GM21447 (cell line): ENCODE results near the gene CYP3A4.
"Not testable (repeated sequence)": the region's sequence is repeated elsewhere in the genome, so short reads cannot be mapped to it uniquely, and the experiment has no call there.

Experiments
- ATAC-seq: cut with Tn5 transposase; IDR thresholded peaks from one replicate; pipeline ENCODE4 v1.9.1; 2021; ENCODE audit not compliant: unreplicated experiment

Gene CYP3A4

DNA sequence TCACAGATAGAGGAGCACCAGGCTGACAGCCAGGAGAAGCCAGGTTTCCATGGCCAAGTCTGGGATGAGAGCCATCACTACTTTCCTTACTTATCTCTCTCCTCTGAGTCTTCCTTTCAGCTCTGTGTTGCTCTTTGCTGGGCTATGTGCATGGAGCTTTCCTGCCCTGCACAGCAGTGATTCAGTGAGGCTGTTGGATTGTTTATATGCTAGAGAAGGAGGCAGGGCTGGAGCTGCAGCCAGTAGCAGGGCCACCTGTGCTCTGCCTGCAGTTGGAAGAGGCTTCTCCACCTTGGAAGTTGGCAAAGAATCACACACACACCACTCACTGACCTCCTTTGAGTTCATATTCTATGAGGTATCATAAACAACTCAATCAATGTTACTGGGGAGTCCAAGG lies at the start of gene CYP3A4:
Gene CYP3A4 (minus strand): TSS at position 178 of the 400 bp plus-strand sequence. CDS start 103 bp downstream, at position 75.
- ATAC-seq = no peak

- no peak for ATAC-seq
Measured at GRCh38 chr7:99833289-99833877, 49.4 kb upstream of the CYP3A4 start.

DNA sequence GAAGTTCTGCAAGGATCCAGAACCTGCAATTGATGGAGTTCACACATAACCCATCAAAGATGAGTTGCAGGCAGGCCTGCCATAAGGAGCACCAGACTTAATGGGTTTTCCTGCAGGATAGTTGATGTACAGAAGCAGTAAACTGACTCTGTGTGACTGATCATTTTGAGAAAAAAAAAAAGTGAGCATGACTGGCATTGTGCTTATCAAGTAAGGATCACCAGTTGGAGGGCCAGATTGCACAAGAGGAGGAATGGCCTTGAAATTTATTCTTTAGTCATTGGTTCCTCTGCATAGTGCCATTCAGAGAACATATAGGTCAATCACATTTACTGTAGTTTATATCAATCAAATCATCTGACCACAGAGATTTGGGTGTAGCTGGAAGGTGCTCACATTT lies 47.6 kb upstream of the CYP3A4 start:
- no peak for ATAC-seq

- ATAC-seq = no peak
Measured at GRCh38 chr7:99829524-99830160, 45.7 kb upstream of the CYP3A4 start.

GRCh38 chr7:99828811-99829210 lies 44.8 kb upstream of the CYP3A4 start:
- ATAC-seq = no peak

DNA sequence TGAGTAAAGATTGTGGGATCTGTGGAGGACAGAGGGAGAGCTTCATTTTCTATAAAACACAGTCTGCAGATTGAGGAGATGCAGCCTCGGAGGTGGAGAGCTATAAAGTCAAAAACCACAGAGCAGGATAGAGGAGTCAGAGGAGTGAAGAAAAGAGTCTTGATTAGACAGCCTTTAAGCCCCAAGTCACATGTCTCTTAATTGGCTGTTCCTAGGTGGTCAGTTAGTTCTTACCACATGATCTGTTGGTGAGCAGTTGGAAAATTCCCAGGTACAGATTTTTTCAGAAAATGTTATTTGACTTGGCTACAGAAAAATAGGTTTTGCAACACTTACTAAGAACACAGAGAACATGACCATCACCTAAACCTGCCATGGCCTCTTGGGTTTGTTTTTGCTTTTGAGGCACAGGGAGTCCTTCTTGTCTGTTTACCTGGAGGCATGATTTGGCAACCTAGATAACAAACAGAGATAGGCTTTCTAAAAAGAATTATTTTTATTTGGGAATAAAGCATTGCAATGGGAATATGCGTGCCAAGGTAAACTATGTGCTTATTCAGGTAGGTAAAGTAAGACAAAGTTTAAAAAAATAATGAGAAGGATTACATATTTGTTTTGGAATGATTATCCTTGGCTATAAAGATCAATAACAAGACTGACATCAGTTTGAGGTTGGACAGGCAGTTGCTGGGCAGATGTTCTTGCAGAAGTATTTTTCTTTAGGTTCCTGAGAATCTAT lies 43.2 kb upstream of the CYP3A4 start:
- ATAC-seq = no peak

GRCh38 chr7:99825873-99826272 lies 41.9 kb upstream of the CYP3A4 start:
- ATAC-seq = no peak

GRCh38 chr7:99825452-99825851 lies 41.5 kb upstream of the CYP3A4 start:
- ATAC-seq = no peak

DNA sequence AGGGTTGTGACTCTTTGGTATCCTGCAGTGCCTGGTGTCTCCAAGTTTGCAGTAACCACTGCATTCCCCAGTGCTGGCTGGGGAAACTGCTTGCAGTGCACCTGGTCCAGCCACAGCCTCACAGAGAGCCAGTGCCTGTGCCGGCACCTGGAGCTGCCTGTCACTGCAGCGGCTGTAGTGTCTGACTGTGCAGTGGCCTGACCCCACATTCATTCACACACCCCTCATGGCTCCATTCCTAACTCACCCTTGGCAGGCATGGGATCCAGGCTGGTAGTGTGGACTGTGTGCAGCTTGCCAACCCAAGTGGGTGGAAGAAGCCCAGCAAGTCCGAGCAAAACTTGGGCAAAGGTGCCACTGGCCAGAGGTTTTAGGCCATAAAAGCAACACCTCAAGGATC lies 40.1 kb upstream of the CYP3A4 start:
- ATAC-seq = no peak

- ATAC-seq = no peak
Measured at GRCh38 chr7:99822731-99823718, 39.0 kb upstream of the CYP3A4 start.

GRCh38 chr7:99820408-99821027 lies 36.5 kb upstream of the CYP3A4 start:
- ATAC-seq = no peak

DNA sequence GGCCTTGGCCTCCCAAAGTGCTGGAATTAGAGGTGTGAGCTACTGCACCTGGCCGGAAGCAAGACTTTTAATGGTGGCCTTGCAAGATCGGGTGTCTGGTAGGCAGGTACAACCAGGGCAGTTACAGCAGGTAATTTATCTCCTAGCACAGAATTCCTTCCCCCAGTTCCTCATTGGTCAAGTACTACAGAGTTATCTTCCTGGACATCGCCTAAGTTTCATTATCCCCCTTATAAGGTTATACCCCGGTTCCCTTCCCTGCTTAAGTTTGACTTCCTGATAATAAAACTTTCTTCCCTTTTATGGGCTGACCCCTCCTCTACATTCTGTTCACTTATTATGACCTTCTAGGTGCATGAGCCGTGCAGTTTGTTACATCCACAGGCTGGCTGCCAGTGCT lies 24.8 kb upstream of the CYP3A4 start:
- ATAC-seq = no peak

GRCh38 chr7:99806839-99807478 lies 23.0 kb upstream of the CYP3A4 start:
- no peak for ATAC-seq

GRCh38 chr7:99805641-99806040 lies 21.7 kb upstream of the CYP3A4 start:
- no peak for ATAC-seq

- not testable (repeated sequence) for ATAC-seq
Measured at GRCh38 chr7:99803118-99803517, 19.1 kb upstream of the CYP3A4 start.

DNA sequence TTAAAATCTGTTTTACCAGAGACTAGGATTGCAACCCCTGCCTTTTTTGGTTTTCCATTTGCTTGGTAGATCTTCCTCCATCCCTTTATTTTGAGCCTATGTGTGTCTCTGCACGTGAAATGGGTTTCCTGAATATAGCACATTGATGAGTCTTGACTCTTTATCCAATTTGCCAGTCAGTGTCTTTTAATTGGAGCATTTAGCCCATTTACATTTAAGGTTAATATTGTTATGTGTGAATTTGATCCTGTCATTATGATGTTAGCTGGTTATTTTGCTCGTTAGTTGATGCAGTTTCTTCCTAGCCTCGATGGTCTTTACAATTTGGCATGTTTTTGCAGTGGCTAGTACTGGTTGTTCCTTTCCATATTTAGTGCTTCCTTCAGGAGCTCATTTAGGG lies 17.4 kb upstream of the CYP3A4 start:
- ATAC-seq = not testable (repeated sequence)

- ATAC-seq = no peak
Measured at GRCh38 chr7:99798972-99799371, 15.0 kb upstream of the CYP3A4 start.

- ATAC-seq = not testable (repeated sequence)
Measured at GRCh38 chr7:99795864-99796263, 11.9 kb upstream of the CYP3A4 start.

DNA sequence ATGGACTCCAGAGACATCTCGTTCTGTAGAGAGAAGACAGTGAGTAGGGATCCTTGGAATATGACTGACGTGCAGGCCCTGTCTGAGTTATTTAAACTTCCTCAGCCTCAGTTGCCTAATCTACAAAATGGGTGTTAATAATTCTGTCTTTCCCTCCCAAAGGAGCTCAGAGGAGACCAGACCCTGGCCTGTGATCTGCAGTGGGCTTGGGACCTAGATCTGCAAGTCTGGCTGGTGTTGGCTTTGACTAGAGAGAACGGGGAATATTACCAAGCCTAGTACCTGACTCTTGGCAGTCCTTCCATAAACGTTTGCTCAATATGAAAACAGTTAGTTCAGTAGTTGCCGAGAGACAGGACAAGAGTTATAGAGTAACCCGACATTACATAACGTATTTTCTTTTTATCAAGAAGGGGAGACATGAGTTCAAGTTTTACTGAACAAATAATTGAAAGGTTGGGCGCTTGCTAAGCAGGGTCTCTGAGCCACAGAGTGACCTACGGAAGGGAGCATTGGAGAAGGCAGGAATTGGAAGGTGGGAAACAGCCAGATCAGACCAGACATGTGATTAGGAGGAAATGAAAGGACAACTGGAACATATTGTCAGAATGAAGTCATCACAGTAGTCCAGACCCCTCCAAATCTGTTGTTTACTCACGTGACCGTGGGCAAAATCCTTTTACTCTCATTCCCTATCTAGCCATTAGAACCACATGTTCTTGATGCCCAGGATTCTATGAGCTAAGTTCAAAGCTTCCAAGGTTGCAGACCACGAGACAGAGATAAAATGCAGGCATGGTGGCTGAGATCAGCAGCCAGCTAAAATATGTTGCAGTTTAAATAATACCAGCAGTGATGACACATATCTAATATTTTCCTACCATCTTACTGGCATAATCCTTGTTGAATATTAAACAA lies 10.9 kb upstream of the CYP3A4 start:
- no peak for ATAC-seq
